CD4-positive, alpha-beta T cell treated with Interleukin-17A for 1 hour (primary cell): ENCODE data around the gene FCAMR.
A peak's percentile ranks its signal among the peaks of the same experiment; 100 is the strongest.

Experiments used
- DNase-seq: peaks from one replicate; pipeline ENCODE4 v3.0.0-alpha.2; 2020

FCAMR gene

GRCh38 chr1:206955476-206956451, 14.5 kb downstream of the FCAMR start:
- DNase-seq: no peak

- DNase-seq: no peak
Measured at GRCh38 chr1:206954459-206955342, 15.6 kb downstream of the FCAMR start.

- no peak for DNase-seq
Measured at GRCh38 chr1:206953626-206954025, 16.6 kb downstream of the FCAMR start.

- DNase-seq: no peak
Measured at GRCh38 chr1:206953126-206953525, 17.1 kb downstream of the FCAMR start.

- DNase-seq: no peak
Measured at GRCh38 chr1:206952171-206952570, 18.1 kb downstream of the FCAMR start.

GRCh38 chr1:206951318-206952100, 18.8 kb downstream of the FCAMR start:
- no peak for DNase-seq

- DNase-seq: no peak
Measured at GRCh38 chr1:206949641-206950040, 20.6 kb downstream of the FCAMR start.

GRCh38 chr1:206949208-206949607, 21.1 kb downstream of the FCAMR start:
- DNase-seq: no peak

- no peak for DNase-seq
Measured at GRCh38 chr1:206947255-206947654, 23.0 kb downstream of the FCAMR start.

- DNase-seq: no peak
Measured at GRCh38 chr1:206946261-206946660, 24.0 kb downstream of the FCAMR start, which contains the start of gene PIGR. Gene PIGR (minus strand): TSS chr1:206946466. CDS start chr1:206940531, 5,935 bp downstream.

GRCh38 chr1:206945779-206946178, 24.5 kb downstream of the FCAMR start:
- DNase-seq: no peak

GRCh38 chr1:206944703-206945102, 25.6 kb downstream of the FCAMR start:
- DNase-seq: peak; percentile 31

GRCh38 chr1:206941766-206942418, 28.4 kb downstream of the FCAMR start:
- no peak for DNase-seq

- DNase-seq: no peak
Measured at GRCh38 chr1:206940588-206940936, 29.7 kb downstream of the FCAMR start.

- no peak for DNase-seq
Measured at GRCh38 chr1:206939841-206940587, 30.2 kb downstream of the FCAMR start.

- DNase-seq: no peak
Measured at GRCh38 chr1:206939131-206939530, 31.1 kb downstream of the FCAMR start.

GRCh38 chr1:206937425-206937824, 32.8 kb downstream of the FCAMR start:
- no peak for DNase-seq

- peak; percentile 38 for DNase-seq
Measured at GRCh38 chr1:206935491-206936067, 34.7 kb downstream of the FCAMR start.

- peak; percentile 77 for DNase-seq
Measured at GRCh38 chr1:206933333-206933945, 36.8 kb downstream of the FCAMR start.

GRCh38 chr1:206932177-206932576, 38.1 kb downstream of the FCAMR start:
- DNase-seq: no peak

GRCh38 chr1:206931709-206932108, 38.6 kb downstream of the FCAMR start:
- no peak for DNase-seq
